PC-3 (cell line): ENCODE data around the gene REC8. TPM values are rescaled to one million over a fixed set of nuclear protein-coding genes. Genes with fewer than 3 reads are reported as not detected.

Experiments used
- ATAC-seq: fragments of 200-7000 bp; cut with Tn5 transposase; 2 replicates; pipeline ENCODE4 v1.9.1; 2020; ENCODE audit warnings: mild to moderate bottlenecking, moderate library complexity
- BruUV-seq: library from RNA; stranded (reverse); fragments of 400-500 nt; replicated peaks from 2 replicates; lab custom pipeline; 2021; lab: Mats Ljungman, UMichigan
- CTCF ChIA-PET: fragments of 300-600 bp; sonication (Branson Sonifier 250); formaldehyde crosslinking; loops from one replicate; lab custom pipeline; 2022; ENCODE audit warnings: antibody characterized with exemption; lab: Charles Lee
- POLR2A ChIA-PET: fragments of 300-600 bp; sonication (Branson Sonifier 250); formaldehyde crosslinking; loops from one replicate; lab custom pipeline; 2022; ENCODE audit warnings: antibody characterized with exemption; ENCODE audit not compliant: unreplicated experiment; lab: Charles Lee
- DNase-seq: peaks from one replicate; pipeline ENCODE4 v3.0.0-alpha.2; 2015
- H2AFZ ChIP-seq: fragments of 300-600 bp; sonication (generic); 2 replicates; pipeline ENCODE4 v1.6.0; 2016; ENCODE audit warnings: antibody characterized with exemption, low read length
- H3F3A ChIP-seq: fragments of 300-600 bp; sonication (generic); one replicate; pipeline ENCODE4 v1.6.0; 2017; ENCODE audit warnings: antibody characterized with exemption, low read length, control low read depth, mild to moderate bottlenecking; ENCODE audit not compliant: unreplicated experiment
- H3K27ac ChIP-seq: fragments of 300-600 bp; sonication (generic); 2 replicates; pipeline ENCODE4 v1.5.1; 2016; ENCODE audit warnings: mild to moderate bottlenecking, low read length
- H3K27me3 ChIP-seq: fragments of 300-600 bp; sonication (generic); 2 replicates; pipeline ENCODE4 v1.6.1; 2016; ENCODE audit warnings: low read length, mixed read lengths
- H3K36me3 ChIP-seq: fragments of 300-600 bp; sonication (generic); 2 replicates; pipeline ENCODE4 v1.6.1; 2016; ENCODE audit warnings: low read depth, mixed run types, low read length, mixed read lengths
- H3K4me1 ChIP-seq: fragments of 300-600 bp; sonication (generic); 2 replicates; pipeline ENCODE4 v1.5.1; 2016; ENCODE audit warnings: low read length; ENCODE audit not compliant: insufficient read depth
- H3K4me2 ChIP-seq: fragments of 300-600 bp; sonication (generic); 2 replicates; pipeline ENCODE4 v1.6.0; 2016; ENCODE audit warnings: low read length
- H3K4me3 ChIP-seq: fragments of 300-600 bp; sonication (generic); 2 replicates; pipeline ENCODE4 v1.5.1; 2016; ENCODE audit warnings: mild to moderate bottlenecking, low read length, mixed read lengths
- H3K79me2 ChIP-seq: fragments of 300-600 bp; sonication (generic); 2 replicates; pipeline ENCODE4 v1.6.1; 2017; ENCODE audit warnings: low read length, mixed read lengths
- H3K9ac ChIP-seq: fragments of 300-600 bp; sonication (generic); 2 replicates; pipeline ENCODE4 v1.6.0; 2016; ENCODE audit warnings: mild to moderate bottlenecking, low read length
- H3K9me2 ChIP-seq: fragments of 300-600 bp; sonication (generic); replicated peaks from 2 replicates; pipeline ENCODE4 v1.6.1; 2016; ENCODE audit warnings: mixed run types, low read length, mixed read lengths
- H3K9me3 ChIP-seq: fragments of 300-600 bp; sonication (generic); 2 replicates; pipeline ENCODE4 v1.6.1; 2016; ENCODE audit warnings: low read length, mixed read lengths
- H4K20me1 ChIP-seq: fragments of 300-600 bp; sonication (generic); 2 replicates; pipeline ENCODE4 v1.6.1; 2016; ENCODE audit warnings: low read length, mixed read lengths
- CTCF ChIP-seq: fragments of 300-600 bp; sonication (generic); conservative IDR thresholded peaks from 2 replicates; pipeline ENCODE4 v1.5.1; 2017; ENCODE audit warnings: antibody characterized with exemption, low read depth, mild to moderate bottlenecking, low read length
- EZH2 ChIP-seq: fragments of 300-600 bp; sonication (generic); IDR thresholded peaks from one replicate; pipeline ENCODE4 v1.6.1; 2017; ENCODE audit warnings: antibody characterized with exemption, mild to moderate bottlenecking, low read length; ENCODE audit not compliant: unreplicated experiment
- EZH2phosphoT487 ChIP-seq: fragments of 300-600 bp; sonication (generic); IDR thresholded peaks from 2 replicates; pipeline ENCODE4 v1.6.1; 2018; ENCODE audit warnings: mild to moderate bottlenecking, antibody characterized with exemption, low read length, borderline replicate concordance
- intact Hi-C: fragments of 100-400 bp; cut with micrococcal nuclease; formaldehyde crosslinking; loops from 2 replicates; pipeline ENCODE4 v1.9.0; 2023
- total RNA-seq: library from RNA; depleted of rRNA; stranded (reverse); fragments of >200 nt; gene quantifications from 2 replicates; pipeline ENCODE4 v1.2.3, GENCODE V29; 2014

REC8 gene
- total RNA-seq, 1 experiment from 2014 or later, result 1.9 TPM

- no peak overlapping the region for H3K9ac ChIP-seq
- POLR2A ChIA-PET, result no interaction called here
- CTCF ChIA-PET, result no interaction called here
- TF ChIP-seq EZH2, result no peak
- TF ChIP-seq EZH2phosphoT487, result no peak
- no peak for TF ChIP-seq CTCF
- no peak for DNase-seq
- no peaks in the 10 kb centered on the region for H3K27me3 ChIP-seq
- no peak overlapping the region for H3K27ac ChIP-seq
- H3K4me2 ChIP-seq, result no peak overlapping the region
- H2AFZ ChIP-seq, result no peak overlapping the region
- intact Hi-C loops, result no loop called here
- H3K9me2 ChIP-seq, result no peaks in the 10 kb centered on the region
- BruUV-seq, result no TSS peak
- peaks cover 23% of the 10 kb centered on the region; the same call in 1 of the 2 replicates for H3K36me3 ChIP-seq
- no peaks in the 10 kb centered on the region for H4K20me1 ChIP-seq
- no peak for ATAC-seq
- H3K9me3 ChIP-seq, result no peaks in the 10 kb centered on the region
- H3K4me3 ChIP-seq, result no peak overlapping the region
- peaks cover 45% of the 10 kb centered on the region for H3K79me2 ChIP-seq
- H3F3A ChIP-seq, result no peaks in the 10 kb centered on the region
- H3K4me1 ChIP-seq, result peaks cover 17% of the 10 kb centered on the region
Measured at GRCh38 chr14:24149302-24149969, 22.4 kb upstream of the REC8 start.

- H3K36me3 ChIP-seq, result peaks cover 29% of the 10 kb centered on the region; the same call in 1 of the 2 replicates
- no peak overlapping the region for H2AFZ ChIP-seq
- H3K4me1 ChIP-seq, result peaks cover 17% of the 10 kb centered on the region
- H3K27ac ChIP-seq, result no peak overlapping the region
- no peaks in the 10 kb centered on the region for H3K27me3 ChIP-seq
- DNase-seq, result no peak
- no peak overlapping the region for H3K4me3 ChIP-seq
- intact Hi-C loops, result no loop called here
- H3K9me3 ChIP-seq, result no peaks in the 10 kb centered on the region
- peaks cover 39% of the 10 kb centered on the region for H3K79me2 ChIP-seq
- H3K9me2 ChIP-seq, result no peaks in the 10 kb centered on the region
- ATAC-seq, result no peak
- no peaks in the 10 kb centered on the region for H3F3A ChIP-seq
- ChIA-PET CTCF (no interaction called here), POLR2A (no interaction called here)
- no peak overlapping the region for H3K4me2 ChIP-seq
- H3K9ac ChIP-seq, result no peak overlapping the region
- TF ChIP-seq CTCF, result no peak
- H4K20me1 ChIP-seq, result no peaks in the 10 kb centered on the region
- BruUV-seq, result no TSS peak
Measured at GRCh38 chr14:24150061-24150460, 21.8 kb upstream of the REC8 start.

GRCh38 chr14:24150567-24150966, 21.3 kb upstream of the REC8 start:
- Histone ChIP-seq H3K9me3 (no peaks in the 10 kb centered on the region), H3K4me1 (peaks cover 12% of the 10 kb centered on the region), H2AFZ (no peak overlapping the region), H3K27ac (no peak overlapping the region), H3K4me2 (no peak overlapping the region), H4K20me1 (no peaks in the 10 kb centered on the region), H3K9me2 (no peaks in the 10 kb centered on the region), H3K36me3 (peaks cover 34% of the 10 kb centered on the region; the same call in 1 of the 2 replicates), H3K79me2 (peaks cover 34% of the 10 kb centered on the region), H3K9ac (no peak overlapping the region), H3K4me3 (no peak overlapping the region), H3K27me3 (no peaks in the 10 kb centered on the region), H3F3A (peaks cover 3% of the 10 kb centered on the region)
- TF ChIP-seq EZH2phosphoT487 (no peak), EZH2 (no peak), CTCF (no peak)
- POLR2A ChIA-PET, result no interaction called here
- ATAC-seq, result no peak
- CTCF ChIA-PET, result no interaction called here
- no peak for DNase-seq
- intact Hi-C loops, result no loop called here
- no TSS peak for BruUV-seq
